ENCODE results near the gene ERMN. TPM values are rescaled to one million over a fixed set of nuclear protein-coding genes. Genes with fewer than 3 reads are reported as not detected.

The ERMN gene
- total and polyA plus RNA-seq, 8 donors: 0.43 to 5.7 (median 0.58) TPM; not detected in 5

DNA sequence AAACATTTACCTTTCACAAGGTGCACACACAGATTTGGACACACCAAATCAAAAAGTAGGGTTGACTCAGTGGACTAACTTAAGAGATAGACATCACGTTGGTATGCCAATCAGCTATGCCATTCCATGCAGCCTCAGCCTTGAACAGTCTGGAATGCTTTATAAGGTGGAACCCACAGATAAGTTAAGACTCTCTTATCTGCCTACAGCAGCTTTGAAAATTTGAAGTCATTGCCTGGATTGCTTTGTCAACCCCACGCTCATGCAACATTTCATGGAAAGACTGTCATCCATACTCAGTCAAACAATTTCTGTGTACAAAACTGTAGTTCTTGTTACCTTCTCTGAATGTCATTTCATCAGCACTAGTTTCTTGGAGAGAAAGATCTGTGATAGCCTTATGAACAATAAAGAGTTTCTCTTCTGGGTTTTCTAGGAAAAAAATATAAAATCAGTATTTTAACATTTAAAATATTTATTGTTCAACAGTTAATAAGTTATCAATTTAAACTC is 1.2 kb downstream of the ERMN start:
- TF ChIP-seq, protein P1, sequence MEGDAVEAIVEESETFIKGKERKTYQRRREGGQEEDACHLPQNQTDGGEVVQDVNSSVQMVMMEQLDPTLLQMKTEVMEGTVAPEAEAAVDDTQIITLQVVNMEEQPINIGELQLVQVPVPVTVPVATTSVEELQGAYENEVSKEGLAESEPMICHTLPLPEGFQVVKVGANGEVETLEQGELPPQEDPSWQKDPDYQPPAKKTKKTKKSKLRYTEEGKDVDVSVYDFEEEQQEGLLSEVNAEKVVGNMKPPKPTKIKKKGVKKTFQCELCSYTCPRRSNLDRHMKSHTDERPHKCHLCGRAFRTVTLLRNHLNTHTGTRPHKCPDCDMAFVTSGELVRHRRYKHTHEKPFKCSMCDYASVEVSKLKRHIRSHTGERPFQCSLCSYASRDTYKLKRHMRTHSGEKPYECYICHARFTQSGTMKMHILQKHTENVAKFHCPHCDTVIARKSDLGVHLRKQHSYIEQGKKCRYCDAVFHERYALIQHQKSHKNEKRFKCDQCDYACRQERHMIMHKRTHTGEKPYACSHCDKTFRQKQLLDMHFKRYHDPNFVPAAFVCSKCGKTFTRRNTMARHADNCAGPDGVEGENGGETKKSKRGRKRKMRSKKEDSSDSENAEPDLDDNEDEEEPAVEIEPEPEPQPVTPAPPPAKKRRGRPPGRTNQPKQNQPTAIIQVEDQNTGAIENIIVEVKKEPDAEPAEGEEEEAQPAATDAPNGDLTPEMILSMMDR (IDR thresholded peaks at IDR 0.05): no peak
- TF ChIP-seq EP300 (IDR thresholded peaks at IDR 0.05) (no peak), POLR2A (IDR thresholded peaks at IDR 0.05) (no peak), POLR2AphosphoS5 (IDR thresholded peaks at IDR 0.05) (no peak)
- no peaks in the 10 kb centered on the region for H3K9me3 ChIP-seq
- intact Hi-C loops (cut with DNase I; ENCODE audit: low total_unique reads): loop anchor here (10.0 kb wide), 1 partner anchor 170 kb away; no protein-coding TSS in a partner anchor
- no peaks in the 10 kb centered on the region for H3K36me3 ChIP-seq
- no peak for DNase-seq
- H3K27me3 ChIP-seq: no peaks in the 10 kb centered on the region
- peaks cover 0 to 23% (median 18%) of the 10 kb centered on the region in 4 donors for H3K4me1 ChIP-seq
- H3K27ac ChIP-seq: no peak overlapping the region
- H3K4me3 ChIP-seq: no peak overlapping the region
- 26 to 57% (median 46%) methylated on average over 2 of the region's 2 CpGs for WGBS, 5 donors

DNA sequence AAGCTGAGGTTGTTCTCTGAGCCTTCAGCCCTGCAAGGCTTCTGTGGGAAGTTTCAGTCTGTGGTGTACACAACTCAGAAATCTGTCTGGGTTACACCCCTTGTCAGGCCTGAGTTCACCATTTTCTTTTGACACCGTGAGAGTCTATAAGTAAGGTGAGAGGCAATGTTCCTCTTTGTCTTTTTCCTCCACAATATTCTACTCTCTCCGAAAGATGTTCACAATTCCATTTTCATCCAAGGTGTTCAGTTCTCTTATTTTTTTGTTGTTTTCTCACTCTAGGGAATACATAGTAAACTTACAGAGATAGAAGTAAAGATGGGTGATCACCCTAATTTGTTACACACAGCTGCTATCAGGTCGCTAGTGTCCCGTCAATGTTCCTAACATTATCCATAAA is 3.2 kb downstream of the ERMN start:
- intact Hi-C loops (cut with DNase I; ENCODE audit: low total_unique reads): loop anchor here (10.0 kb wide), 1 partner anchor 172 kb away; no protein-coding TSS in a partner anchor
- no peak for DNase-seq

DNA sequence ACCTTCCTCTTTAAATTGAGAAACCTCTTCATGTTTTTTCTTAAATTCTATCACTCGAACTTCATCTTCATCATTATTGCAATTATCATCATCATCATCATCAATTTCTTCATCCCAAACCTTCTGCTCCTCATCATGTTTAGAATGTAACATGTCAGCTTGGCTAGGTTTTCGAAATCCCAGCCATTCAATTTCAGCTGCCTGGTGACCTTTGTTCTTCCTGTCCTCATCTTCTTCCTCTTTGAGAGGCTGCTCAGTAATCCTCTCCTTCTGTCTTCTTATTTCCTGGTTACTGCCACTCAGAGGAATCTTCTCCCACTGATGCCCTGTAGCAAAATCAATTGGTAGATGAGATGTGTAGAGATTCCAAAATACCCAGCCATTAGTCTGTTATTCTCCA is 4.2 kb downstream of the ERMN start:
- H3K9me3 ChIP-seq: no peaks in the 10 kb centered on the region
- 73 to 87% (median 85%) methylated on average over 2 of the region's 2 CpGs for WGBS, 5 donors
- intact Hi-C loops (cut with DNase I; ENCODE audit: low total_unique reads): loop anchor here (10.0 kb wide), 1 partner anchor 173 kb away; no protein-coding TSS in a partner anchor
- H3K27me3 ChIP-seq: no peaks in the 10 kb centered on the region
- no peak for DNase-seq
- H3K4me3 ChIP-seq: no peak overlapping the region
- no peaks in the 10 kb centered on the region for H3K36me3 ChIP-seq
- peaks cover 0 to 4% (median 0%) of the 10 kb centered on the region in 4 donors for H3K4me1 ChIP-seq
- TF ChIP-seq POLR2AphosphoS5 (IDR thresholded peaks at IDR 0.05): no peak
- TF ChIP-seq, protein P1 (IDR thresholded peaks at IDR 0.05): no peak
- no peak for TF ChIP-seq EP300 (IDR thresholded peaks at IDR 0.05)
- no peak for TF ChIP-seq POLR2A (IDR thresholded peaks at IDR 0.05)
- no peak overlapping the region for H3K27ac ChIP-seq

More for the DNA sequence above, 3.2 kb downstream of the ERMN start:
- Histone ChIP-seq H3K4me3 (no peak overlapping the region), H3K9me3 (no peaks in the 10 kb centered on the region), H3K36me3 (no peaks in the 10 kb centered on the region), H3K27ac (no peak overlapping the region), H3K4me1 (peaks cover 0 to 6% (median under 1%) of the 10 kb centered on the region in 4 donors), H3K27me3 (no peaks in the 10 kb centered on the region)
- WGBS, 5 donors: 61 to 74% (median 69%) methylated on average over 4 of the region's 4 CpGs
- TF ChIP-seq, protein P1 (IDR thresholded peaks at IDR 0.05): no peak
- TF ChIP-seq POLR2A (IDR thresholded peaks at IDR 0.05) (no peak), EP300 (IDR thresholded peaks at IDR 0.05) (no peak), POLR2AphosphoS5 (IDR thresholded peaks at IDR 0.05) (no peak)

DNA sequence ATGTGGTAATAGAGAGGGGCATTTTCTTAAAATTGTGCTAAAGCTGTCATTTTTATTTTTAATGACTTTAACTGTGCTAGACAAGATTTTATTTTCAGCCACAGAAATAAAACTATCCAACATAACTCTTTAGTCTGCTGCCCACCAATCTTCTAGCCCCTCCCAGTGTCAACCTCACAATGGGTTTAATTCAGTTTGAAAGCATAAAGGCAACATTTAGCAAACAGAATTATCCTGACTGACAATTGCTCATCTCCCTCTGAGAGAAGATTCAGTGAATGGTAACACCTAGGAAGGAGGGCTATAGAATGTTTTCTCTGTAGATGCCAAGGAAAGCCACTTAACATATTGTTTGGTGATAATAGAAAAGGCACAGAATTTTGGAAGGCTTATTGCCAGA is 5.2 kb downstream of the ERMN start:
- H3K27me3 ChIP-seq: no peaks in the 10 kb centered on the region
- intact Hi-C loops (cut with DNase I; ENCODE audit: low total_unique reads): loop anchor here (10.0 kb wide), 1 partner anchor 174 kb away; no protein-coding TSS in a partner anchor
- no peak overlapping the region for H3K27ac ChIP-seq
- no peaks in the 10 kb centered on the region for H3K36me3 ChIP-seq
- TF ChIP-seq EP300 (IDR thresholded peaks at IDR 0.05) (no peak), POLR2AphosphoS5 (IDR thresholded peaks at IDR 0.05) (no peak), POLR2A (IDR thresholded peaks at IDR 0.05) (no peak)
- TF ChIP-seq, protein P1 (IDR thresholded peaks at IDR 0.05): no peak
- no peaks in the 10 kb centered on the region for H3K9me3 ChIP-seq
- no peak for DNase-seq
- H3K4me3 ChIP-seq: no peak overlapping the region
- H3K4me1 ChIP-seq: peaks cover 0 to 4% (median 0%) of the 10 kb centered on the region in 4 donors
